Measurements from ENCODE around the gene PEPD.

Gene PEPD

DNA sequence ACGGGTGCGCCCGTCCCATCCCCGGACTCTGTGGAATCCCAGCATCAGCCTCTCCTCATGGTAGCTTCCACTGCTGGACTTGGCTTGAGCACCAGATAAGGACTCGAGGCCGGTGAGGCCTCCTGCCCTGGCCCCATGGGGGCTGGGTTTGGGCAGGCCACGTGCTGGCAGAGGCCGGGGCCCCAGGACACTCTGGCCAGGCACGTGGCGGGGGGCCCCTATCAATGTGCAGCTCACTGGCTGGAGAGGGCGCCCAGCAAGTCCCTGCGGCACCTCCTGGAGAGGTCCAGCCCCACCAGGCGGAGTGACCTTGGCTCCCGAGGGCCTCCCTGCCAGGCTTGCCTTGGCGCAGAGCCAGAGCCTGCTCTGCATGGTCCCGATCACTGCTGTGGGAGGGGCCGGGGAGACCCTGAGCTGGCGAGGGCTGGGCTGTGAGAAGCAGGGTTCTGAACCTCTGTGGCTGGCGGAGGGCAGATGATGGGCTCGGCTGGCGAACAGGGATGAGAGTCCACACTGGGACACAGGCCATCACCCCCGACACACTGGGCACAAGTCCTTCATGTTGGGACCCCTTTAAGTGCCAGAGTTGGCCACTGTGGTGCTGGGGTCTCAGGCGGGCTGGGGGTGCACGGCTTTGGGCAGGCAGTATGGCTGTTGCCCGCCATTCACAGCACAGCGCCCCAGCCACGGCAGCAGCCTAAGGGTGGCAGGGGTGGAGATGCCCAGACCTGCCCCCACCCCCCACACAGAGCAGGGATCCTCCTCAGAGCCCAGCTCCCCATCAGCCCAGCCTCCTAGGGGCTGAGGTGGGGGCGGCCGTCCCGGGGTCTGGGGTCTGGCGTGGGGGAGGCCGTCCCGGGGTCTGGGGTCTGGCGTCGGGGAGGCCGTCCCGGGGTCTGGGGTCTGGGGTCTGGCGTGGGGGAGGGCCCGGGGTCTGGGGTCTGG lies 129.0 kb downstream of the PEPD start:
- no peak for DNase-seq (ENCODE audit: low read depth)
- H3K4me3 ChIP-seq (ENCODE audit: control insufficient read depth, low read depth, low read length): no peak overlapping the region

DNA sequence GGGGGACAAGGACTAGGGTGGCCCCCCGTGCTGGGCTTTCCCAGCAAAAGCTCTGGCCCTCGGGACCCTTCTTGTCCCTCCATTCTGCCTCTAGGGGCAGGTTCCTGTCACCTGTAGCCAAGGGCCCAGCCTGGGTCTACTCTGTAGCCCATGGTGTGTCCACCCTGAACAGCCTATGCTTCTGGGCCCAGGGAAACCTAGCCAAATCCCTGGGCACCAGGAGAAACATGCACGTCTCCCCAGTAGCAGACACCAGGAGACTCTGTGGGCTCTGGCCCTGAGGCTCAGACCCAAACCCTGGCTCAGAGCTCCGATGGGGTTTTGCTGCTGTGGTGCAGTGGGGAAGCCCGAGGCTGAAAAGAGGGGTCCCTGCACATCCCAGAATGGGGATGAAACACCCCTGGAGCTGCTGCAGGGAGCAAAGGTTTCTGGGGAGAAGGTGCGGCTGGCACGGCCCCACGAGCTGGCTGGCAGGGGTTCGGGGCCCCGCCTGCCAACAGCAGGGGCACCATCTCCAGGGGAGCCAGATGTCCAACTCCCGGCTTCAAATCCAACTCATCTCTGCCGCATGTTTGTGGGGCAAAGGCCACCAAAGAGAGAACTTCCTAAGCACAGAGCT lies 129.9 kb downstream of the PEPD start:
- no peak for DNase-seq (ENCODE audit: low read depth)
- H3K4me3 ChIP-seq (ENCODE audit: control insufficient read depth, low read depth, low read length): no peak overlapping the region
- TF ChIP-seq, protein P1, sequence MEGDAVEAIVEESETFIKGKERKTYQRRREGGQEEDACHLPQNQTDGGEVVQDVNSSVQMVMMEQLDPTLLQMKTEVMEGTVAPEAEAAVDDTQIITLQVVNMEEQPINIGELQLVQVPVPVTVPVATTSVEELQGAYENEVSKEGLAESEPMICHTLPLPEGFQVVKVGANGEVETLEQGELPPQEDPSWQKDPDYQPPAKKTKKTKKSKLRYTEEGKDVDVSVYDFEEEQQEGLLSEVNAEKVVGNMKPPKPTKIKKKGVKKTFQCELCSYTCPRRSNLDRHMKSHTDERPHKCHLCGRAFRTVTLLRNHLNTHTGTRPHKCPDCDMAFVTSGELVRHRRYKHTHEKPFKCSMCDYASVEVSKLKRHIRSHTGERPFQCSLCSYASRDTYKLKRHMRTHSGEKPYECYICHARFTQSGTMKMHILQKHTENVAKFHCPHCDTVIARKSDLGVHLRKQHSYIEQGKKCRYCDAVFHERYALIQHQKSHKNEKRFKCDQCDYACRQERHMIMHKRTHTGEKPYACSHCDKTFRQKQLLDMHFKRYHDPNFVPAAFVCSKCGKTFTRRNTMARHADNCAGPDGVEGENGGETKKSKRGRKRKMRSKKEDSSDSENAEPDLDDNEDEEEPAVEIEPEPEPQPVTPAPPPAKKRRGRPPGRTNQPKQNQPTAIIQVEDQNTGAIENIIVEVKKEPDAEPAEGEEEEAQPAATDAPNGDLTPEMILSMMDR (conservative IDR thresholded peaks at IDR 0.05; ENCODE audit: control insufficient read depth, insufficient read depth, low read depth, low read length): no peak

More for the DNA sequence above, 129.0 kb downstream of the PEPD start:
- TF ChIP-seq, protein P1 (conservative IDR thresholded peaks at IDR 0.05; ENCODE audit: control insufficient read depth, insufficient read depth, low read depth, low read length): no peak

DNA sequence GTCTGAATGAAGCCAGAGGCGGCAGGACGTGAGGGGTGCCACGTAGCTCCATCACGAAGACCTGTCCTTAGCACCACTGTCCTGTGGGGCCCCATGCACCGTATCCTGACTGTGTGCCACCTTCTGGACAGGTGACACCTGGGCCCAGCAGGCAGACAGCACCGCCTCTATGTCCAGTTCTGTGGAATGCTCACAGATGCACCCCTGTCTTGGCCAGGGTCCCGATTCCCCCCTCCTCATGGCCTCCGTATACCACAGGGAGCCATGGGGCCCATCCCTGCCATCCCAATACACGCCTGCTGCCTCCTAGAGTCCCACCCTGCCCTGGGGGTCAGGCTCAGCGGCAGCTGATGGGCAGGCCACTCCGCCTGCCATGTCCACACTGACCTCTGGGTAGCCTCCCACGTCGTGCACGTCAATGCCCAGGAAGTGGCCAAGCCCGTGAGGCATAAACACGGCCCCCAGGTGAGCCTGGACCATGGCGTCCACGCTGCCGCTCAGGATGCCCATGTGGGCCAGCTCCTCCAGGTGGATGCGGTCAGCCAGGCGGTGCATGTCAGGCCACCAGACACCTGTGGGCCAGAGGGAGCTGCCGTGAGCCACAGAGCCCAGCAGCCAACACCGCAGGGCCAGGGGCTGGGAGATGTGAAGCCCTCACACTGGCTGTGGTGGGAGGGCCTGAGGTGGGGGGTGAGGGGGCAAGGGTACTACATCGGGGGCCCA lies 130.5 kb downstream of the PEPD start:
- TF ChIP-seq, protein P1 (conservative IDR thresholded peaks at IDR 0.05; ENCODE audit: control insufficient read depth, insufficient read depth, low read depth, low read length): no peak
- no peak overlapping the region for H3K4me3 ChIP-seq (ENCODE audit: control insufficient read depth, low read depth, low read length)
- DNase-seq (ENCODE audit: low read depth): no peak

DNA sequence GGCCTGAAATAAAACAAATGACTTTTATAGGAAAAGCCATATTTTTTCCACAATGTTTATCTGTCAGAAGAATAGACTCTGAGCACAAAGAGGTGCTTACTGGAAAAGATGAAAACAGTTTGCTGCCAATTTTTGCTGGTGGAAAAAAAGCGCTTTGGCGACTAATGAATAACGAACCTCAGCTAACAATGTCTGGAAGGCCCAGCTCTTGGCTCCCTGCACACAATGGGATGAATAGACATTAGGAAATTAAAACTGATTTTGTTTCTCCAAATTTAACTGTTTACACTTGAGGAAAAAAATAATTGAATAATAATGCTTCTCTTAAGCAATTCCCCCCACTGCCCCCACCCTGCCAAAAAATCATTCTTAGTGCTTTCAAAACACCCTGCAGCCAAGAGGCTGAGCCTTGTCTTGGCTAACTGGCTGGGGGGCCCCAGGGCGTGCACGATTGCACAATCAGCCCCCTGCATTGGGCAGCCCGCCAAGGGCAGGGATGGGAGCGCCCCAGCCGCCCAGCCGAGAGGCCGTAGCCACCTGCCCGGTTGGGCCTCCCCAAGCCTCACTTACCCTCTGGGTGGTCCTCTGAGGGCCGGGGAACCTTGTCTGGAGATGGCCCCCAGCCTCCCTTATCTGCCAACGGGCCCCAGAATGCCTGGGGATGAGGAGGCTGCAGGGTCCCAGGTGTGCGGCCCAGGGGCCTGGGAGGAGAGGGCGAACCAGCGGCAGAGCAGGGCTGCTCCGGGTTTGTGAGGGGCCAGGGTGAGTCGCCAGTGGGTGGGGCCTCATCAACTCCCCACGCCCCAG lies 131.3 kb downstream of the PEPD start:
- no peak overlapping the region for H3K4me3 ChIP-seq (ENCODE audit: control insufficient read depth, low read depth, low read length)
- DNase-seq (ENCODE audit: low read depth): peak; percentile 20
- TF ChIP-seq, protein P1 (conservative IDR thresholded peaks at IDR 0.05; ENCODE audit: control insufficient read depth, insufficient read depth, low read depth, low read length): no peak

DNA sequence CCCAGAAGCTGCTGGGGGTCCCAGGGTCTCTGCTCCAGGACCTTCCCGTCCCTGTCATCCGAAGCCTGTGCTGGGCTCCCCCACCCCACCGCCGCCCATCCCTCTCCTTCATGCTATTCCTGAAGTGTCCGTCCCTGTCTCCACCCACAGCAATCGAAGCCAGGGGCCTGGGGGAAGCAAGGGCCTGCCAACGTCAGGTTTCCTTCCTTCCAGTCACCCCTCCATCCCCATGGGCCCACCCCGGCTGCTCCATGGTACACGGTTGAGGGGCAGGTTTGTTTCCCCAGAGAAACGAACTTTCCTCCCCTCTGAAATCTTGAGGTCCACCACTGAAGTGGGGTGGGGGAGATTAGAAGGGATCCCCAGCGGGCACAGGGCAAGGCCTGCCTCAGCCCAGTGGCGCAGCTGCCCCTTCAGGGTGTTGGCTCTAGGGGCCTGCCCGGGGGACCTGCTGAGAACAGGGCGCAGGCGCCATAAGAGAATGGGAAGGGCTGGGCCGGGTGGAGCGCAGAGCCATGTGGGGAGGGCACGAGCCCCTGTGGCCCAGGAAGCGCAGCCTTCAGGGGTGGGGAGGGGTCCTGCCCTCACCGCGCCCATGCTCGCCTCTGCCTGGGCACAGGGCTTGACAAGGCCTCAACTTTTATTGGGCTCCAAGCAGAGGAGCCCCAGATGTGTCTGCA lies 132.0 kb downstream of the PEPD start:
- TF ChIP-seq, protein P1 (conservative IDR thresholded peaks at IDR 0.05; ENCODE audit: control insufficient read depth, insufficient read depth, low read depth, low read length): no peak
- no peak for DNase-seq (ENCODE audit: low read depth)
- no peak overlapping the region for H3K4me3 ChIP-seq (ENCODE audit: control insufficient read depth, low read depth, low read length)
